Pons (tissue), 1 donor: ENCODE data around the gene CGNL1.

Experiments
- DNase-seq: peaks from one replicate; pipeline ENCODE4 v3.0.0-alpha.2; 2016; ENCODE audit warnings: low spot score

Gene CGNL1

DNA sequence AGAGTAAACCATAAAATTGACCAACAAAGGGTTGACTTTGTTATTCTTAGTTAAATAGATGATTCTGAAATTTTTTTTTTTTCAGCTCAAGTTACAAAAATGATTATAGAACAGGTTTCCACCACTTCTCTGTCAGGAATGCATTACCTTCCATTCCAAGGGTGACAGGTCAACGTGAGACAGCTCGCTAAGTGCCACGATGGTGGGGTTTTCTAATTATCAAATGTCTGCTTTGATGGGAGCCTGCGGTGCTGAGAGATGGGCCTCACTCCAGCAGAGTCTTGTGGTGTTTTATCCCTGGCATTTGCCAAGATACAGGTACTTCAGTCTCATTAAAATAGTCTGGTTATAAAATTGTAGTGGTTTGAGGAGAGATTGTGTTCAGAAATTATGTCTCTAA, 80.3 kb downstream of the CGNL1 start:
- no peak for DNase-seq

DNA sequence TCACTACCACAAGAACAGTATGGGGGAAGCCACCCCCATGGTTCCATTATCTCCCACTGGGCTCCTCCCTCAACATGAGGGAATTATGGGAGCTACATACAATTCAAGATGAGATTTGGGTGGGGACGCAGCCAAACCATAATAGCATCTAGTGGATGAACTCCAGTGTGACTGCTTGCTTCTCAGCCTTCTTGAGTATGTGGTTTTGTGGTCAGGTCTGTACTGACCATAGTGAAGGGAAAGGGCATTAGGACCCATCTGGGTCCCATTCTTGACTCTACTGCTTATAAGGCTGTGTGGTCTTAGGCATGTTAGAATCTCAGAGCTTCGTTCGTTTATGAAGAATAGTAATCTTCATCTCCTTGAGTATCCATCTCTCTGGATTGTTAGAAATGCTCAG, 81.4 kb downstream of the CGNL1 start:
- no peak for DNase-seq

DNA sequence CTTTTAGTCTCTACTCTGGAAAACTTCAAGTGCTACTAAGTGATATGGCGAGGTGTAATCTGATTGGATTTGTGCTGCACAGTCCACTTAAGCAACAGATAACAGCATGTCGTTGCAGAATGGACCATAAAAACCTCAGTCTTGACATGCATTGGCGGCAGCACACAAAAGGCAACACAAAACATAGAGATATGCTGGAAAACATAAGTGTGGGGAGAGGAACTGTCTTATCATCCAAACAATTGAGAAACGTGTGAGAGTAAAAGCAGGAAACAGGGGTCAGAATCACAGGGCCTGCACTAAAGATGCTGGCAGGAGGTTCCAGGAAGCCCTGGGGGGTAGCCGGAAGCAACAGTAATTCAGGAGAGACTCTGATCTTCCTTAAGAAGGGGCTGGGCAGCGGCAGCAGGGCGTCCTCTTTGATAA, 82.1 kb downstream of the CGNL1 start:
- DNase-seq, result no peak

DNA sequence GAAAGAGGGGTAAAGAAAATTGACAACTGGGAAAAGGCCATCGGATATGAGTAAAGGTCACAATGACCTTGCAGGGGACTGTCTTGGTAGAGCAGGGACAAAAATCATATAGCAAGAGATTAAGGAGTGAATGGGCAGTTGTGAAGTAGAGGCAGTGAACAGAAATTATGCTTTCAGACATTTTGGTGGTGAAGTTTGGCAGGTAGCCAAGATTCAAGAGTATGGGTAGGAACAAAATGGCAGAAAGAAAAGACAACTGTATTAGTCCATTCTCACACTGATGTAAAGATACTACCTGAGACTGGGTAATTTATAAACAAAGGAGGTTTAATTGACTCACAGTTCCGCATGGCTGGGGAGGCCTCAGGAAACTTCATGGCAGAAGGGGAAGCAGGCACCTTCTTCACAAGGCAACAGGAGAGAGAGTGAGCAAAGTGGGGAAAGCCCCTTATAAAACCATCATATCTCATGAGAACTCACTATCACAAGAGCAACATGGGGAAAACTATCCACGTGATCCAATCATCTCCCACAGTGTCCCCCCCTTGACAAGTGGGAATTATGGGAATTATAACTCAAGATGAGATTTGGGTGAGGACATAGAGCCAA, 84.0 kb downstream of the CGNL1 start:
- no peak for DNase-seq

DNA sequence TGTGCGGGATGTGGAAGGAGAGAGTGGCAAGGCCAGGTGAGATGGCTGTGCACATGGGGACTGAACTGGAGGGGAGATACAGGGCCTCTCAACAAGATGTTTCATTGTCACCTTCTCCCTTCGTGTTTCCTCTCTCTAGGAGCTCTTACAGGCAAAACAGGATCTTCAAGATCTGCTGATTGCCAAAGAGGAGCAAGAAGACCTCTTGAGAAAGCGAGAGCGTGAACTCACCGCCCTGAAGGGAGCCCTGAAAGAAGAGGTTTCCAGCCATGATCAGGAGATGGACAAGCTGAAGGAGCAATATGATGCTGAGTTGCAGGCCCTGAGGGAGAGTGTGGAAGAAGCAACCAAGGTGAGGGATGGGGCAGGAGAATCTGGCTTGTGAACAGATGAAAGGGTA, 85.2 kb downstream of the CGNL1 start:
- no peak for DNase-seq

DNA sequence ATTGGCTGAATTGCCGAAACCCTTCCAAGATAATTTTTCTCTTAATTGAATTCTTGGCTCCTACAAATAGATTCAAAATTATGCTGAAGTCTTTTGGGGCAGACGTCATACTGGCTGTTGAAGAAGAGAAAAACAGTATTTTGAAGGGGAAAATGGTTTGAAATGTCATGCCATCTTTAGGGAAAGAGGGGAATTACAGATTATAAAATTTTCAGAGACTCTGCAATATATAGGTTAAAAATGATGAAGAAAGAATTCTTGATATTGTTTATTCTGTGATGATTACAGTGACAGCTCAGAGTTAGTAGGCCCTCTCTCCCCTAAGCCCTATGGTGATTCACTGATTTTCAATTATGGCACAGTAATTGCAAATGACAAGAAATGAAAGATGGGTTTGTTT, 86.1 kb downstream of the CGNL1 start:
- peak; percentile 23 for DNase-seq

DNA sequence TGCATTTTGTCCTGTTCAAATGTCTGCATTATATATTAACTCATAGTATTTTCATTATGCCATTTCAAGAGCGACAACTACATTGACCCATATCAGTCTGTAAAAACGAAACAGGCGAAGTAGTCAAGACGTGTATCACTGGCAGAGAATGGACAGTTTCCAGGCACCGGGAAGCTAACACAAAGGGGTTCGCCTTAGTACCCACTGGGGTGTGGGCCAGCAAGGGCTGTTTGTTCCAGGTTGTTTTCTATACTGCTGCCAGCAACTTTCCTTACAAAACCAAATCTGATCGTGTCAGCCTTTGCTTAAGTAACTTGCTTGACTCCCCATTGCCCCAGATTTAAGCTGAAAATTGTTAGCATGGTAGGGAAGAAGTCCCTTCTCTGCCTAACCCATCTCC, 87.1 kb downstream of the CGNL1 start:
- DNase-seq, result peak; percentile 53

DNA sequence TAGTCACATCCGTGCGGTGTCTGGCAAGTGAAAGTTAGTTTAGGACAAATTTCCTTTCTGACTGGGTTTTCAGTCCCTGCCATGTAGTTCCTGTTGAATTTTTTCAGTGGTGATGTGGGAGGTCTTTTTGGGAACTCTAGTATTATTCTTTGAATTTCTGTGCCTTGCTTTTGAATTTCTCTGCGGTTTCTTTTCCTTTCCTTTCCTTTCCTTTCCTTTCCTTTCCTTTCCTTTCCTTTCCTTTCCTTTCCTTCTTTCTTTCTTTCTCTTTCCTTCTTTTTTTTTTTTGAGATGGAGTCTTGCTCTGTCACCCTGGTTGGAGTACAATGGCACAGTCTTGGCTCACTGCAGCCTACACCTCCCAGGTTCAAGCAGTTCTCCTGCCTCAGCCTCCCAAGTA, 88.2 kb downstream of the CGNL1 start:
- DNase-seq, result no peak

DNA sequence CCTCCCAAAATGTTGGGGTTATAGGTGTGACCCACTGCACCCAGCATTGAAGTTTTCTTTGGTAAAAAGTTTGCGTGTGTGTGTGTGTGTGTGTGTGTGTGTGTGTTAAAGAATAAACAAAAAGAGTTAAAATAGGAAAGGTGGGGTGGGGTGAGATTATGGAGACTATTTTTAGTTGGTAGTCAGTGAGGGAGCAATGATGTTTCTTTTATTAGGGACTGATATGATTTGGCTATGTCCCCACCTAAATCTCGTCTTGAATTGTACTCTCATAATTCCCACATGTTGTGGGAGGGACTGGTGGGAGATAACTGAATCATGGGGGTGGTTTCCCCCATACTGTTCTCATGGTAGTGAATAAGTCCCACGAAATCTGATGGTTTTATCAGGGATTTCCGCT, 92.2 kb downstream of the CGNL1 start:
- no peak for DNase-seq

DNA sequence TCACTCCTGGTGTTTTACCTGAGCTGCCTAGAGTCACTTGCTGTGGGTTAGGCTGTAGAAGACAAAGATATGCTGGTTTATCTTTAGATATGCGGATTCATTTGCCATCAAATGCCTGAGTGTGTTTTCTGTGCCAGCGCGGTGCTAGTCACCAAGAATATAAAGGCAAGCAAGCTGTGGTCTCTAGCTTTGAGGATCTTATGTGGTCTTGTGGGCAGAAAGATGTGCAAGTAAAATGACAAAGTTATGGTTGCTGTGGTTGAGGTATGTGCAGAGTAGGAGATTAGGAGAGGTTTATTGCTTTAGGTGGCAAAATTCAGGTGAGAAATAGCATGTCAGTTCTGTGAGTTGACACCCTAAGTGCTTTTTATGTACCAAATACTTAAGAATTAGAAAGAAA, 94.2 kb downstream of the CGNL1 start:
- DNase-seq, result no peak

DNA sequence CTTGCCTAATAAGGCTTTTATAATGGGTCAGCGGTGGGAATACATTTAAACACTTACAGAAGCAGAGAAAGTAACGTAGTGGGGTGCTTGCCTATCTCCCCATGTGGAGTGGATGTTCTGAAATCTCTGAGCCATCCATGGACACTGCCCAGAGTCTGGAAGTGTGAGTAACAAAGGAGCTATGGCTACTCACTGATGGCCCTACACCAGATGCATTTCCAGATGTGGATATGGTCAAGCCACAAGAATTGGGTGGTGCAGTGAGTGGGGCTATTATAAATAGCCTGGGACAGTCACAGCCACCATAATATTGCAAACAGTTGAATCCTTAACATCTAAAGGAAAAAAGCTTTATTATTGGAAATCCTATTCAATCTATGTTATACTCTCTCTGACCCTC, 96.6 kb downstream of the CGNL1 start:
- no peak for DNase-seq

DNA sequence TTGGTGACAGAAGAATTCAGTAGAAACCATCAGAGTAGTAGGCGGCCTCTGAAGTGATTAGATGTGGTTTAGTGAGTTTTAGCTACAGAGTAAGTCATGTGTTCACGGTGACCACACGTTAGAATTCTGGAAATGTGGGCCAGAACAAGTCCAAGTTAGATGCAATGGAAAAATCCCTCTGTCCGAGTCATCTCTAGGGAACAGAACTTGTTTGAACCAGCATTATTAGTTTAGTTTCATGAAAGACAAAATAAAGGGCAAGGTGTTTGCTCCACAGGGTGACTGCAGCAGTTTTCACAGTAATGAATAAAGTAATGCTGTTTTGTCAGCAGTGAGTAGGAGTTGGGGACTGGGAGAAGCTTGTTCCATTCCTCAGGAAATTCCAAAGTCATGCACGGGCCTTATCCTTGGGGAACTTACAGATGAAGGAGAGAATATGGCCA, 100.2 kb downstream of the CGNL1 start:
- DNase-seq, result no peak

DNA sequence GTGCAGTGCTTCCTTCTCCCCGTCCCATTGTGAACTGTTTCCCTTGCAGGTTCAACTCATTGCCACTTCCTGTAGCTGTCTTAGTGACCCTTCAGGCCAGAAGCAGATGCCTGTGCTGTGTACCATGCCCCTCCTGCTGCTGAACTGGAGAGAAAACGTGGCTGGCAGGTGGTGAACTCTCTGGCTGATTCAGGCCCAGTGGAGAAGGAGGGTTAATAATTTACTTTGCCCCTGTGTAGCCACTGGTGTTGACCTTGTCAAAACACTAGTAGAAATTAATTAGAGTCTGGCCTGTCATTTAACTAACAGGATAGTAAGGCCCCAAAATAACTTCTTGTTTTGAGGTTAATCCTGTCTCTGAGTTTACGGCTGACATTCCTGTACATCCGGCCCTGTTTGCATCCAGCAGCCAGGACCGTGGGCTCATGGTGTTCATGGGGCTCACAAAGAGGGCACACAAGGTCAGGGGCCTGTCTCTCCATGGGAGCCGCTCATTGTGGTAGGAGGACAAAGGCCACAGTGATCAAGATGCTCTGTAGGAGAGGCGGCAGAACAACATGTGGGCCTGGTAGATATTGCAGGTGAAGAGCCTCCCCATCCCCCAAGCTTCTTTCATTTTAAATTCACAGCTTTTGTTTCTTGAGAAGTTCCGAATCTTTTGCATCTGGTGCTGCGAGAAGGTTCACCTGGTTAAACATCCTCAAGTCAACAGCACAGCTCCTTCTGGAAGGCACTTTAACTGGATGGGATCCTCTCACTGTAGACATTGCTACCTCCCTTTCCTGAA, 101.6 kb downstream of the CGNL1 start:
- DNase-seq, result peak; percentile 20

DNA sequence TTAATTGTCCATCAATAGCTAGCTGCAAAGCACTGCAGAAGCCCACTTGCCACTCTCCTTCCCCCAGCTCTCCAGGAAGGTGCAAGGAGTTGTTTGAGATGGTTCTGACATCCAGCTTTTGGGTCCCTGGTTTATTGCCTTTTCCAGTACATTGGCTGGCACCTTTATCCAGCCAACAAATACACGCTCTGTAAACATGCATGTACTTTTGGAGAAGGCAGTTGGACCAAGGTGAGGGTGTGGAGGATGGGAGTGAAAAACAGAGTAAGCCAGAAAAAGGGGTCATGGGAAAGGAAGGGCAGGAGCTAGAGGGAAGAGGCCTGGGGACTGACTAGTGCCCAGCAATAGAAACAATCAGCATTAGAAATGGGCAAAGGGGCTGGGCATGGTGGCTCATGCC, 102.7 kb downstream of the CGNL1 start:
- no peak for DNase-seq

DNA sequence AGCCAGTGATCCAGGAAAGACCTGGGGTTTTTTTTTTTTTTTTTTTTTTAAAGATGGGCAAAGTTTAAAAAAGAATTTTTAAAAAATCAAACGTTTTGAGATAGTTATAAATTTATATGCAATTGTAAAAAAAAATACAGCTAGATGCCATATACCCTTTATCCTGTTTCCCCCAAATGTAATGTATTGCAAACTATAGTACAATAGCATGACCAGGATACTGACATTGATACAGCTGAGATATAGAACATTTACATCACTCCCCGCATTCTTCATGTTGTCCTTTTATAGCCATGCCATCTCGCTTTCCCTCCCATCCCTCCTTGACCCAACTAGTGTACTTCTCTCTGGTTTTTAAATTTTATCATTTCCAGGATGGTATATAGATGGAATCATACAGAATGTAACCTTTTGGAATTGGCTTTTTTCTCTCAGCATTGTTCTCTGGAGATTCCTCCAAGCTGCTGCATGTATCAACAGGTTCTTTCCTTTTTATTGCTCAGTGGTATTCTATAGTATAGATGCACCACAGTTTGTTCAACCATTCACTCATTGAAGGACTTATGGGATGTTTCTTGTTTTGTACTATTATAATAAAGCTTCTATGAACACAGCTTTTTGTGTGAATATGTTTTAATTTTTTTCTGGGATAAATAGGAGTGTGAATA, 104.9 kb downstream of the CGNL1 start:
- no peak for DNase-seq

DNA sequence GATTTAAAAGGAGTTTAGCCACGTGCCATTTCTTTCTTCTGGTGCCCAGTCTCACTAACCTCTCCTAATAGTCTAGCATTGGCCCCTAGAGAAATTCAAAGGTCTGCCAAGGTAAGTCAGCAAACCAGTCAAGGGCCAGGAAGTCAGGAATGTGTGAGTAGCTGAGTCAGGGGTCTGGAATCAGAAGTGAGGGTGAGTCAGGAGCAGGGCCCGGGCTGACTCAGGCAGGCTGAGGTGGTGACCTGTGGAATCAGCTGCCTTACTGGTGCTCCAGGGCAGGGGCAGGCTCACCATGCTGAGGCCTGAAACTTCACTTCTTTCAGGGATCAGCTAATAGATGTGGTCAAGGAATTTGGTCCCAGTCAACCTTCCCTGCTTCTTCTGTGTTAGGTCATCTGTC, 109.6 kb downstream of the CGNL1 start:
- DNase-seq, result no peak

DNA sequence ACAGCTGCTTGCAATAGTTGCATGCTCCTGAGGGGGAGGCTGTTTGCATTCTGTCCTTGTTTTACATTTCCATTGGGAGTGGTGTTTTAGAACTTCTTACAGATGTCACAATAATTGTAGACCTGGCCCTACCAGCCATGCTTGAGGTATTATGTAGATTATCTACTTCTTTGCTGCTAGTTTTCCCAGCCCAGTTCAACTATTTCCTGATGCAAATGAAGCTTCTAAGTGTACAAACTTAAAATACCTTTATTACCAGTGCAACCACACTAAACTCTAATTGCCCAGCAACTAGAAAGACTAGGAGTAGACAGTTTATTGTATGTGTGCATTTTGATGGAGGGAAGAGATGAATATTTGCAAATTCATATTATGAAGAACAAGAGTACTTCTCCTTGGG, 110.5 kb downstream of the CGNL1 start:
- no peak for DNase-seq

DNA sequence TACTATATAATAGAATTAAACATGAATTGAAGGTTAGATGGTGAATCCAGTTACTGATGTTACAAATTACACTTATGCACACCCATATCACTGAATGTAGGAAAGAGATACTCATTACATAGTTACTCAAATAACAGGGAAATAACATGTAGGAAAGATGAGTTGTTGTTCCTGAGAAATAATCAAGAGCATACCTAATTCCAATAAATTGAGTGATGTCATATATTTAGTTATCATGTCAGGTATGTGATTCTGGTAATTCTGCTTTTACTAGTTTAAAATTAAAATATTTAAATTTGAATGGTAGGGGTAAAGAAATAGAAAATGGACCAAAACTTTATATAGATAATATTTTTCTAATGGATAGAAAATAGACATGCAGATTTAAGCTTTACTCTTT, 112.8 kb downstream of the CGNL1 start:
- DNase-seq, result no peak

DNA sequence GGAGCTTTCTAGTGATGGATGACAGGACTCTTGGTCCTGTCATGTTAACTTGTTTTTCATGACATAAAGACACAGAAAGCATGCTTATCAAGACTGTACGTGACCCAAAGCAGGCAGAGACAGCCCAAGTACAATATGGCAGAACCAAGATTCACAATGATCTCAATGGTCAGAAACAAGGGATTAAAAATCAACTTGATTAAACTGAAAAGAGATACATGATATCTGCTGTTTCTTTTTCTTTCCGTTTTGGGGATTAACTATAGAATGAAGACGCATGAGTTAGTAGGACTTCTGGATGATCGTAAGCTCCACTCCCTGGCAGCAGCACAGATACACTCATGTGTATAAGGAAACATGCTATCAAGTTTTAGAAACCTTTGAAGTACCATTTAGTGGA, 117.0 kb downstream of the CGNL1 start:
- no peak for DNase-seq

DNA sequence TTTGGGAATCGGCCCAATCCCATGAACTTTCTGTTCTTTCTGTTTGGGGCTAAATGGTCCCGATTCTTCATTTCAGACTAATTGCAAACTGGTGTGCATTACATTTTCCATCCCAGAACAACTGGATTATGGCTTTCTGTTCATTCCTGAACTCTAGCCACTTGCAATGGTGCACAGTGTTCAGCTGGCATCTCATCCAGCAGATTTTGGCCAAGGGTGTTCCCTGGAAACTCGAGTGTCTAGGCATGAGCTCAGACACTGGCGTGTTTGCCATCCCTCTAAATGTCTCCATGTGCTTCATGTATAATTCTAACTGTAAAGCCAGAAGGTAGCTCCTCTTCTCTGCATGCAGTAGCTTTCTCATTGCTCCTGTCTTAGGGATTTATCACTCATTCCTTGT, 118.3 kb downstream of the CGNL1 start:
- DNase-seq, result no peak

DNA sequence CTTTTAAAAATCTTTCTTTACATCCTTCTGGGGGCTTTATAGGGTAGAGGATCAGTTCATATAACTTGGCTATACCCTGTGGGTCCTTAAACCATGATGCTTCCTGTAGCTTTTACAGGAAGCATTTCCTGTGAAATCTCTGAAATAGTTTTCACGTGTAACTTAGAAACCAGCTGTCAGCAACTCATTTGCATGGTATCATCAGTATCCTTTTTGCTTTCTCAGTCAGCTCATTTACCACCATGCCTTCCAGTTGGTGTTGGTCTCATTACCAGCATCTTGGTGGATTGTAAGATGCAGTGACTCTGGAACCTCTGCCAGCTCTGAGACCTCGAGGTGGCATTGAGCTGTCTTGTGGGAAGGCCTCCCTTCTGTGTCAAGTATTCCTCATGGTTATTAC, 118.7 kb downstream of the CGNL1 start:
- DNase-seq, result no peak

DNA sequence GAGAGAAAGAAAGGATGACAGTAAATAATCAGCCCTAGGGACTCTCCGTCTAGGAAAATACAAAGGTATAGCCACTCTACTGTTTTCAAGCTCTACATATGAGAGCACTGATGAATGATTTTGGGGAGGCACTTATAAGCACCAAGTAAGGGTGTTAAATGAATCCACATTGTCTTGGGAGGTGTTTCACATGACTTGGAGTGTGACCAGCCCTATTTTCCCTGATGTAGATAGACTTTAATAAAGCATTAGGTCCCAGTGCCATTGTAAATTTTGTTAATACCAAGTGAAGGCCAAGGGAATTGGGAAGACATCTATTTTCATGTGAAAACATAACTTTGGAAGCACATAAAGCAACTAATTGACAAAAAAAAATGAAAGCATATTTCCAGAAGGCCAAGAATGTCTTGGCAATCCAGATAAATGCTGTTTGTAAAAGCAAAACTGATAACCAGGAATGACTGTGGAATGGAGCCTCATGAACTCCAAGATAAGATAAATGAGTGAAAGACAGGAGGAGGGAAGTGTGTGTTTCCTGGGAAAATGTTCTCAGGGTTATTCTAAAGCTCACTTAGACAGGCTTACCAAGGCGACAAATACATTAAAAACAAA, 119.4 kb downstream of the CGNL1 start:
- DNase-seq, result no peak

DNA sequence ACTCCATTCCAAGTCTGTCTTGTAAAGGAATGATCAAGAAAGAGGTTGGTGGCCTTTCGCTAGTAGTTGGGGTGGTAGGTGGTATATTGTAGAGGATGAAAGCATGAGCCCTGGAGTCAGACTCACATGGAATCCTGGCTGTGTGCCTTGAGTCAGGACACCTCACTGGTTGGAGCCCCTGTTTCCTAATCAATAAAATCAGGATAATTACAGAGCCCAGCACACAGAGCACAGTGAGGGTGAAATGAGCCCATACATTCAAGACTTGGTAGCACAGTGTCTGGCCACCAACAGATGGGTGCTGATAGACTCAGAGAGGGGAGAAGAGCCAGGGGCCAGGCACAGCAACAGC, 120.3 kb downstream of the CGNL1 start:
- no peak for DNase-seq
